GM19467 (cell line): ENCODE measurements around the gene TOP2B.

Source experiments
- ATAC-seq: cut with Tn5 transposase; IDR thresholded peaks from one replicate; pipeline ENCODE4 v1.9.1; 2021; ENCODE audit warnings: mild to moderate bottlenecking, moderate library complexity; ENCODE audit not compliant: unreplicated experiment

The TOP2B gene, protein sequence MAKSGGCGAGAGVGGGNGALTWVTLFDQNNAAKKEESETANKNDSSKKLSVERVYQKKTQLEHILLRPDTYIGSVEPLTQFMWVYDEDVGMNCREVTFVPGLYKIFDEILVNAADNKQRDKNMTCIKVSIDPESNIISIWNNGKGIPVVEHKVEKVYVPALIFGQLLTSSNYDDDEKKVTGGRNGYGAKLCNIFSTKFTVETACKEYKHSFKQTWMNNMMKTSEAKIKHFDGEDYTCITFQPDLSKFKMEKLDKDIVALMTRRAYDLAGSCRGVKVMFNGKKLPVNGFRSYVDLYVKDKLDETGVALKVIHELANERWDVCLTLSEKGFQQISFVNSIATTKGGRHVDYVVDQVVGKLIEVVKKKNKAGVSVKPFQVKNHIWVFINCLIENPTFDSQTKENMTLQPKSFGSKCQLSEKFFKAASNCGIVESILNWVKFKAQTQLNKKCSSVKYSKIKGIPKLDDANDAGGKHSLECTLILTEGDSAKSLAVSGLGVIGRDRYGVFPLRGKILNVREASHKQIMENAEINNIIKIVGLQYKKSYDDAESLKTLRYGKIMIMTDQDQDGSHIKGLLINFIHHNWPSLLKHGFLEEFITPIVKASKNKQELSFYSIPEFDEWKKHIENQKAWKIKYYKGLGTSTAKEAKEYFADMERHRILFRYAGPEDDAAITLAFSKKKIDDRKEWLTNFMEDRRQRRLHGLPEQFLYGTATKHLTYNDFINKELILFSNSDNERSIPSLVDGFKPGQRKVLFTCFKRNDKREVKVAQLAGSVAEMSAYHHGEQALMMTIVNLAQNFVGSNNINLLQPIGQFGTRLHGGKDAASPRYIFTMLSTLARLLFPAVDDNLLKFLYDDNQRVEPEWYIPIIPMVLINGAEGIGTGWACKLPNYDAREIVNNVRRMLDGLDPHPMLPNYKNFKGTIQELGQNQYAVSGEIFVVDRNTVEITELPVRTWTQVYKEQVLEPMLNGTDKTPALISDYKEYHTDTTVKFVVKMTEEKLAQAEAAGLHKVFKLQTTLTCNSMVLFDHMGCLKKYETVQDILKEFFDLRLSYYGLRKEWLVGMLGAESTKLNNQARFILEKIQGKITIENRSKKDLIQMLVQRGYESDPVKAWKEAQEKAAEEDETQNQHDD (N-terminal part only)

DNA sequence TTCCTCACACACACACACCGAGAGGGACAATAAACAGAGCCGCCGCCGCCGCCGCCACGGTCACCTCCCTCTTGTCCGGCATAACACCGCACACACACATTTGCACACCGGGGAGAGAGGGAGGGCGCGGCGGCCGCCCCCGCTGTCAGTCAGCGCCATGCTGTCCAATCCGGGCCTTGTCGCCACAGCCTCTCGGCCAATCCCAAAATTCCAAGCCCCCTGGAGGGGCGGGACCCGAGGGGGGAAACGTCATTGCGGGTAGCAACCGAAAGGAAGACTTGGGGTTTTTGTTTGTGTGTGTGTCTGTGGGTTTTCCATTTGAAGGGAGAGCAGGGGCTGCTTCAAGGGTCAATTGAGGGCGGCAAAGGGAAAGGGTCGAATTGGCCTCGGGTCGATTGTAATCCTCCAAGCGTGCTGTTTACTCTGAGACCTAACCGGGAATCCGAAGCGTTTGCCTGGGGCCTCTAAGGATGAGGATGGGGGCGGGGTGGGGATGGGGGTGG lies at the start of gene TOP2B:
Gene TOP2B (minus strand): TSS at position 96 of the 503 bp plus-strand sequence. CDS start 610 bp downstream, outside the sequence.
- ATAC-seq, result peak; percentile 91

DNA sequence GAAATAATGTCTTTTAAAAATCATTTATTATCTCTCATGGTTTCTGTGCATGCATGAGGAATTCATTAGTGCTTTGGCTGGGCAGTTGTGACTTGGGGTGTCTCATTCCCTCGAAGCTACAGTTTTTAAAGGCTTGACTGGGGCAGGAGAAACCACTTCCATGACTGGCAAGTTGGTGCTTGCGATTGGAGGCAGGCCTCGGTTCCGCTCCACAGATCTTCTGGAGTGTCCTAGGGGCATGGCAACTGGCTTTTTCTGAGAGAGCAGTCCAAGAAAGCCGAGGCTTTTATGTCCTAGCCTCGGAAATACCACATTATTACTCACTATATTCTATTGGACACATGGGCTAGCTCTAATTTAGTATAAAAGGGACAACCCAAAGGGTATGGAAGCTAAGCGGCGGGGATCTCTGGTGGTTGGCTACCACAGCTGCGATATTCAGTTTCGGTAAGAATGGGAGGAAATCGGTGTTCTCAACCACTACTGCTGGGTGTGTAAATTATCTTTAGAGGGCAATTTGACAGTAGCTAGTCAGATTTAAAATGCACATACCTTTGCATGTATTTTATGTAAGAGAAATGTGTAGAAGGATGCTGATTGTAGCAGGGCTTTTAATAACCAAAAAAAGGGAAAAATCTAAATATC lies 48.8 kb upstream of the TOP2B start:
- ATAC-seq, result no peak

- ATAC-seq, result no peak
Measured at GRCh38 chr3:25711090-25711489, 46.4 kb upstream of the TOP2B start.

DNA sequence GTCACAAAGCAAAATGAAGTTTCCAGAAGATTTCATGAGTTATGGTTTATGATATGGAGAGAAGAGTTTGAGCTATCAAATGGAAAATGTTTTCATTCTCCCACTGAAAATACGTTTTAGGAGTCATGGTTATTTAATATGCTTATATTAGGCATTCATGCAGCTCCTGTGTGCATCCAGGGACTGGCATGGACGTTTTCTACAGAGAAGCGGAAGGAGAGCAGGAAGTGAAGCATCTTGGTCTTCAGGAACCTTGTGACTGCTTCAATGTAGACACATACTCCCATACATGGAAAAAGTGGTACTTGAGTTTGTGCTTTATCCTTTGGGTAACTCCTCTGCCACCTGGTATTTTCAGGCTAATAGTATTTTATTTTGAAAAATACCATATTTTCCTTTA lies 43.3 kb upstream of the TOP2B start:
- ATAC-seq, result no peak

DNA sequence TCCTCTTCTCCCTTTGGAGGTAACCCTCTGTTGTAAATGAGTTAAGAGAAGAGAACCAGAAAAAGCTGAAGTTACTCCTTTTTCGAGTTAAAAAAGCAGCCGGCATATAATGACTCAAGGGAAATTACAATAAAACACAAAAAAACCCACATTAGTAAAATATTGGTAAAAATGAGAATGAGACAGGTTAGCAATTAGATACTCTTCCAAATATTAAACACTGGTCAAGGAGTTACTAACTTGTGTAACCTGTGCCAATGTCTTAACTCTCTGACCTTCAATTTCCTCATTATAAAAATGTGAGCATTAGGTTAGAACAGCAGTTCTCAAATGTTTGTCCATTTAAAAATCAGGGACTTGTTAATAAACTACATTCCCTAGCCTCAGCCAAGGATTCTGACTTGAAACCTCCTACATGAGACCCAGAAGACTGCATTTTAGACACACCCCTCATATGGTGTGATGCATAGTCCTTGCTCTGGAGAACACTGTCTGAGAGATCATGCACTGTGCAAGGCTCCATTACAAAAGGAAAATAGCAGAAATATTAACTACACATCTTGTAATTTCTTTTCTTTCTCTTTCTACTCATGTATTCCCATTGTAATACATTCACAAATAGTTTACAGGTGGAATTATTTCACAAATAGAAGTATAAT lies 42.7 kb upstream of the TOP2B start:
- no peak for ATAC-seq

DNA sequence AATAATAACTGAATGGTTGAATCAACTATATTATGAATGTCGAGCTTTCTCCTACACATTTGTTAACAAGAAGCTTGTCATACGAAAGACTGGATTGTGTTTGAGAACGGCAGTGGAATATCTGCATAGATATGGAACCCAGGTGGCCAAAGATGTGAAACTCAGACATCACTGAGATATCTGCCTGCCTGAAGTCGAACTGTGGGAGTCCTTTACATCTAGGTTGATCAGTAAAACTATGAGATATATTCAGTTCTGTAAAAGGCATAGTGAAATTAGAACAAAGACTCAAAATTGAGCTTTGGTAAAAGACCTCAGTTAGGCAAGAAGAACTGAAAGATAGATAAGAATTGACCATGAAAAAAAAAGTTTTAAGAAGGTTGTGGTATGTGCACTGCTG lies 41.5 kb upstream of the TOP2B start:
- no peak for ATAC-seq

GRCh38 chr3:25697553-25697952 lies 32.8 kb upstream of the TOP2B start:
- no peak for ATAC-seq

DNA sequence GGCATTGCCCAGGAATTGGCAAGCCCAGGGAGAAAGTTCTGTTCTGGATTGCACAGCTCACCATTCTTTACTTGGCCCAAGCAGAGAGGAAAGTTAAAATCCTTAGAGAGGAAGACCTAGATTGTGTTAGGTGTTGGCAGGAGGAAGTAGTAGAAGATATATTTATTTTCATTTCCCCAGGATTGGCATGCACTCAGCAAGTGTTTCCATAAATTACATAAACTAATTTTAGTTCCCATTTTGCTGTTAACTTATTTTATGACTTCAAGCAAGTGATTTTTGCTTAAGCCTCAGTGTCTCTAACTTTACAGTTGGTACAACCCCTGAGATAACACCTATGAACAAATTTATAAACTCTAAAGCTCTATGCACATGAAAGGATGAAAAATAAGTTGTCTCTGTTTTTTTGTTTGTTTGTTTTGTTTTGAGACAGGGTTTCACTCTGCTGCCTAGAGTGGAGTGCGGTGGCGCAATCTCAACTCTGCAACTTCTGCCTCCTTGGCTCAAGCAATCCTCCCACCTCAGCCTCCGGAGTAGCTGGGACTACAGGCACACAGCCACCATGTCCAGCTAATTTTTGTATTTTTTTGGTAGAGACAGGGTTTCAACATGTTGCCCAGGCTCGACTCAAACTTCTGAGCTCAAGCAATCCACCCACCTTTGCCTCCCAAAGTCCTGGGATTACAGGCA lies 31.2 kb upstream of the TOP2B start:
- ATAC-seq, result no peak

GRCh38 chr3:25693238-25693637 lies 28.5 kb upstream of the TOP2B start:
- no peak for ATAC-seq

- ATAC-seq, result no peak
Measured at GRCh38 chr3:25692341-25692740, 27.6 kb upstream of the TOP2B start.

GRCh38 chr3:25690768-25691533 lies 26.2 kb upstream of the TOP2B start:
- ATAC-seq, result no peak

DNA sequence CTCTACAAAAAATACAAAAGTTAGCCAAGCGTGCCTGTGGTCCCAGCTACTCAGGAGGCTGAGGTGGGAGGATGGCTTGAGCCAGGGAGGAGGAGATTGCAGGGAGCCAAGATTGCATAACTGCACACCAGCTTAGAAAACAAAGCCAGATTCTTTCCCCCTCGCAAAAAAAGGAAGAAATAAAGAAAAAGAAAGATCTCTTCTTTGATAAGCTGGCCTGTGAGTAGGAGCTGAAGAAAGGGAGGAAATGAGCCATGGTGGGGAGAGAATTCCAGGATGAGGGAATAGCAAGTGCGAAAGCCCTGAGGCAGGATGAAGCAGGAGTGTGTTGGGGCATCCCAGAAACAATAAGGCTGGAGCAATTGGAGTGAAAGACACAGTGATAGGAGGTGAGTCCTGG lies 24.5 kb upstream of the TOP2B start:
- no peak for ATAC-seq

DNA sequence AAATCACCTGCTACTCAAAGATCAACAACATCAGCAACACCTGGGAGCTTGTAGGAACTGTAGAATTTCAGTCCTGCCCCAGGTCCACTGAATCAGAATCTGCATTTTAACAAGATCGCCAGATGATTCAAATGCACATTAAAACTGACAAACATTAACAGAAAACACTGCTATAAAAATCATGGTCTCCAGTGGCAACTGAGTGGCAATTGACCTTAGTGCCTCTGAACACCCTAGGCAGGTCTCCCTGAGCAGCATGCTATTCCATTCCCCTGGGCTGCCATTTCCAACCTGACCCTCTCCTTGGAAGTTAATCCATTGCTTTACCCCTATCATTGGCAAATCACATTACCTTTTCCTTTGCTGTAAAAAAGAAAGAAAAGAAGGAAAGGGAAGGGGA lies 23.0 kb upstream of the TOP2B start:
- ATAC-seq, result no peak

DNA sequence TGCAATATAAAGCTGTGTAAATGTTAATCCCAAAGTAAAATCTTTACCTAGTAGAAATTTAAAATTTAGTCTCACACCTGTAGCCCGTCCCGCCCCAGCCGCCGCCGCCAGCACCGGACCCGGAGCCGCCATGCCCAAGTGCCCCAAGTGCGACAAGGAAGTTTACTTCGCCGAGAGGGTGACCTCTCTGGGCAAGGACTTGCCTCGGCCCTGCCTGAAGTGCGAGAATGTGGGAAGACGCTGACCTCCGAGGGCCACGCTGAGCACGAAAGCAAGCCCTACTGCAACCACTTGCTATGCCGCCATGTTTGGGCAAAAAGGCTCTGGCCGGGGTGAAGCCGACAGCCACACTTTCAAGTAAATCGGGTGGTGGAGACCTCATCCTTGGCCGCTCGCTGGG lies 22.1 kb upstream of the TOP2B start:
- ATAC-seq, result no peak

DNA sequence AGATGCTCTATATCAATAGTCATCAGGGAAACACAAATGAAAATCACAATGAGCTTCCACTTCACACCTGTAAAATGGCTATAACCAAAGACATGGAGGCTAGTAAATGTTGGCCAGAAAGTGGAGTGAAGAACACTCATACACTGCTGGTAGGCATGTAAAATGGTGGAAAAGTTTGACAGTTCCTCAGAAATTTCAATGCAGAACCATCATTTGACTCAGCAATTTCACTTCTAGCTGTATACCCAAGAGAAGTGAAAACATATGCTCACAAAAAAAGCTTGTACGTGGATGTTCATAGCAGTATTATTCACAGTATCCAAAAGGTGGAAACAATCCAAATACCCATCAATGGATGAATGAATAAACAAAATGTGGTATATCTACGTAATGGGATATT lies 19.2 kb upstream of the TOP2B start:
- ATAC-seq, result no peak

DNA sequence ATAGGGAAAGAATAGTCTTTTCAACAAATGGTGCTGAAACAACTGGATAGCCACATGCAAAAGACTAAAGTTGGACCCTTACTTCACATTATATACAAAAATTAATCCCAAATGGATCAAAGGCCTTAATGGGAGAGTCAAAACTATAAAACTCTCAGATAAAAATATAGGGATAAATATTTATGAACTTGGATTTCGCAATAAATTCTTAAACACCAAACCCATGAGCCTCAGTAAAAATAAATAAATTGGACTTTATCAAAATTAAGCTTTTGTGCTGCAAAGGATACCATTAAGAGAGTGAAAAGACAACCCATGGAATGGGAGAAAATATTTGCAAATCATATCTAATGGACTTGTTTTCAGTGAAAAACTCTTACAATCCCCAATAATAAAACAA lies 18.7 kb upstream of the TOP2B start:
- no peak for ATAC-seq

GRCh38 chr3:25679642-25680302 lies 15.1 kb upstream of the TOP2B start:
- no peak for ATAC-seq

DNA sequence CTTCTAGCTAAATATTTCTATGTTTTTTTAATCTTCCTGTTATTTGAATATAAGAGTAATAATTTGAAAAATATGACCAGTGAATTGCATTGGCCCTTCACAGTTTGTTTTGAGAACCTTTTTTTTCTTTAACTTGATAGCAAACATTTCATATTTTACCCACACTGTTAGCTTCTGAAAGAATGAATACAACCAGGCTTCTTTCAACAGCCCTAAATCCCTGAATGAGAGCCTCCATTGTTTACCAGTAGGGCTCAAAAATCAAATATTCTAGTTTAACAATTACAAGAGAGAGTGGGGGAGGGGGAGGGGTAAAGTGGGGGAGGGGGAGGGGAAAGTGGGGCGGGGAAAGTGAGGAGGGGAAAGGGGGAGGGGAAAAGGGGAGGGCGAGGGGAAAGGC lies 14.5 kb upstream of the TOP2B start:
- no peak for ATAC-seq
